Esophagus squamous epithelium (tissue), 5 donors: Measurements from ENCODE around the gene MFN2. TPM values are rescaled to one million over a fixed set of nuclear protein-coding genes. Genes with fewer than 3 reads are reported as not detected.
"Not testable (repeated sequence)": the region's sequence is repeated elsewhere in the genome, so short reads cannot be mapped to it uniquely, and the experiment has no call there.

Experiments
- DNase-seq: peaks from one replicate; lab custom pipeline; 2025; lab: John Stamatoyannopoulos, UW
- H3K27ac ChIP-seq, 4 donors: fragments of 200-600 bp; sonication (generic); one replicate each; pipeline ENCODE4 v1.5.1; 2016 to 2019; ENCODE audit warnings: mild to moderate bottlenecking in 1 of 4
- H3K27me3 ChIP-seq, 4 donors: fragments of 200-600 bp; sonication (generic); 1 replicate in 3 of 4; 2 replicates in 1 of 4; pipeline versions ENCODE4 v1.5.1 to v1.6.0; 2017 to 2021; ENCODE audit warnings: antibody characterized with exemption in 1 of 4
- H3K36me3 ChIP-seq, 3 donors: fragments of 200-600 bp; sonication (generic); one replicate each; pipeline ENCODE4 v1.5.1; 2016 to 2019
- H3K4me1 ChIP-seq, 3 donors: fragments of 200-600 bp; sonication (generic); one replicate each; pipeline ENCODE4 v1.5.1; 2017 to 2019
- H3K4me3 ChIP-seq, 4 donors: fragments of 200-600 bp; sonication (generic); 1 replicate in 3 of 4; 2 replicates in 1 of 4; pipeline ENCODE4 v1.5.1; 2016 to 2019; ENCODE audit warnings: mild to moderate bottlenecking in 2 of 4, moderate library complexity in 1 of 4
- H3K9me3 ChIP-seq, 3 donors: fragments of 200-600 bp; sonication (generic); one replicate each; pipeline ENCODE4 v1.5.1; 2016 to 2019
- POLR2A ChIP-seq, 4 donors: fragments of 450-650 bp; IDR thresholded peaks; one replicate each; pipeline ENCODE4 v1.6.1; 2017; ENCODE audit warnings: antibody characterized with exemption in 4 of 4, mild to moderate bottlenecking in 4 of 4, moderate library complexity in 3 of 4
- WGBS, 2 donors: methylation state at CpG; one replicate each; pipeline ENCODE4 v1.1.5; 2018; 5-methylcytosine and 5-hydroxymethylcytosine counted together
- intact Hi-C: fragments of 100-400 bp; cut with DNase I; formaldehyde crosslinking; loops from one replicate; pipeline ENCODE4 v1.15.0; 2022
- total RNA-seq, 4 donors: library from RNA; depleted of rRNA; stranded (reverse); fragments of >200 nt; gene quantifications; one replicate each; pipeline ENCODE4 v1.1.0, GENCODE V29; 2016
- TF ChIP-seq, protein P1 (sequence below), 6 experiments: fragments of 450-650 bp in 4 of 6; fragments of 200-600 bp in 2 of 6; sonication (generic) in 2 of 6; IDR thresholded peaks; one replicate each; pipeline ENCODE4 v1.5.1; 2016 to 2019; ENCODE audit warnings: antibody characterized with exemption in 6 of 6, mild to moderate bottlenecking in 4 of 6, moderate library complexity in 4 of 6
- donor health status: DM: yes; HTN: yes; CAD: no.

MFN2 gene
- total RNA-seq, 4 donors from 2014 or later = 64.4 to 96.9 (median 78.7) TPM

DNA sequence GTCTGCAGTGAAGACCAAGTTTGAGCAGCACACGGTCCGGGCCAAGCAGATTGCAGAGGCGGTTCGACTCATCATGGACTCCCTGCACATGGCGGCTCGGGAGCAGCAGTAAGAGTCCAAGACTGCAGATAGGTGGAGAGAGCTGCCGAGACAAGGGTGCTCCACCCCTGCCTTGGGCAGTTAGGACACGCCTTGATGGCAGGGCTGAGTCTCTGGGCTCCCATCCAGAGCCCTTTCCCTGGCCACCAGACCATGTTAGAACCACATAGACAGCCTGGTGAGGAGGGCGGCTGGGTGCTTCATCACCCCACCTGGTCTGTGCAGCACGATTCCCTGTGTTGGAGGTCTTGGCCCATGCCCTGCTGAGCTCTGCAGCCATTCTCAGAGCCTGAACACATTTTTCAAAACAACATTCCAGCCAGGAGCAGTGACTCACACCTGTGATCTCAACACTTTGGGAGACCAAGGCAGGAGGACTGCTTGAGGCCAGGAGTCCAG is 21.8 kb downstream of the MFN2 start:
- Histone ChIP-seq H3K9me3 (no peaks in the 10 kb centered on the region), H3K36me3 (peaks cover 53 to 100% (median 96%) of the 10 kb centered on the region in 3 donors), H3K27ac (no peak overlapping the region), H3K4me3 (no peak overlapping the region), H3K4me1 (peaks cover 0 to 6% (median 4%) of the 10 kb centered on the region in 3 donors), H3K27me3 (no peaks in the 10 kb centered on the region)
- WGBS, 2 donors = no CpG with 5 or more reads among the region's 10 CpGs
- DNase-seq = no peak
- intact Hi-C loops = no loop called here
- no peak for TF ChIP-seq POLR2A (IDR thresholded peaks at IDR 0.05)
- TF ChIP-seq, protein P1, sequence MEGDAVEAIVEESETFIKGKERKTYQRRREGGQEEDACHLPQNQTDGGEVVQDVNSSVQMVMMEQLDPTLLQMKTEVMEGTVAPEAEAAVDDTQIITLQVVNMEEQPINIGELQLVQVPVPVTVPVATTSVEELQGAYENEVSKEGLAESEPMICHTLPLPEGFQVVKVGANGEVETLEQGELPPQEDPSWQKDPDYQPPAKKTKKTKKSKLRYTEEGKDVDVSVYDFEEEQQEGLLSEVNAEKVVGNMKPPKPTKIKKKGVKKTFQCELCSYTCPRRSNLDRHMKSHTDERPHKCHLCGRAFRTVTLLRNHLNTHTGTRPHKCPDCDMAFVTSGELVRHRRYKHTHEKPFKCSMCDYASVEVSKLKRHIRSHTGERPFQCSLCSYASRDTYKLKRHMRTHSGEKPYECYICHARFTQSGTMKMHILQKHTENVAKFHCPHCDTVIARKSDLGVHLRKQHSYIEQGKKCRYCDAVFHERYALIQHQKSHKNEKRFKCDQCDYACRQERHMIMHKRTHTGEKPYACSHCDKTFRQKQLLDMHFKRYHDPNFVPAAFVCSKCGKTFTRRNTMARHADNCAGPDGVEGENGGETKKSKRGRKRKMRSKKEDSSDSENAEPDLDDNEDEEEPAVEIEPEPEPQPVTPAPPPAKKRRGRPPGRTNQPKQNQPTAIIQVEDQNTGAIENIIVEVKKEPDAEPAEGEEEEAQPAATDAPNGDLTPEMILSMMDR (IDR thresholded peaks at IDR 0.05) = no peak

- WGBS, 2 donors = 89 to 91% methylated on average over 12 of the region's 12 CpGs
- H3K9me3 ChIP-seq = no peaks in the 10 kb centered on the region
- TF ChIP-seq, protein P1 (IDR thresholded peaks at IDR 0.05) = no peak
- no peak for TF ChIP-seq POLR2A (IDR thresholded peaks at IDR 0.05)
These were observed 23.5 kb downstream of the MFN2 start for GRCh38 chr1:12003762-12004161.

DNA sequence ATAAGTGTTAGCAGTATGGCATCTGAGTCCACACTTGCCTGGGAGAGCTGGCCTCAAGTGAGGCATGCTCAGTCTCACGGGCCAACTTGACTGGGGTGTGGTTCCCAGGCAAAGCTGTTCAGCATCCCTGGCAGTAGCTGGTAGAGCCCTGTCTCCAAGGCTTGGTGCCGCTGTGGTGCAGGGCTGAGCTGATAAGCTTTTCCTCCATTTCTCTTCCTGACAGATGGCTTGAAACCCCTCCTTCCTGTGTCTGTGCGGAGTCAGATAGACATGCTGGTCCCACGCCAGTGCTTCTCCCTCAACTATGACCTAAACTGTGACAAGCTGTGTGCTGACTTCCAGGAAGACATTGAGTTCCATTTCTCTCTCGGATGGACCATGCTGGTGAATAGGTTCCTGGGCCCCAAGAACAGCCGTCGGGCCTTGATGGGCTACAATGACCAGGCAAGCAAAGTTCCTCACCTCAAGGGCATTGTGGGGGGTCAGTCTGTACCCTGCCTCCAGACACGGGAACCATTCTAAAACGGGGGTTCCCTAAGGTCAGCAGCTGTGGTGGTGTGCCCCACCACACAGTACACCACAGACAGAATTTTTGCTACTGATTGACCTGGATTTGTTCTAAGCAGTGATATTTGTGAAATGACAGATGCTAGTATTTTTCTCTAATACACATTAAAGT is 25.4 kb downstream of the MFN2 start:
- no peak for TF ChIP-seq POLR2A (IDR thresholded peaks at IDR 0.05)
- TF ChIP-seq, protein P1 (IDR thresholded peaks at IDR 0.05) = no peak
- Histone ChIP-seq H3K27me3 (no peaks in the 10 kb centered on the region), H3K27ac (no peak overlapping the region), H3K9me3 (no peaks in the 10 kb centered on the region), H3K4me3 (no peak overlapping the region), H3K36me3 (peaks cover 48 to 100% (median 82%) of the 10 kb centered on the region in 3 donors), H3K4me1 (peaks cover 0 to 6% (median 4%) of the 10 kb centered on the region in 3 donors)
- no peak for DNase-seq
- WGBS, 2 donors = 67 to 75% methylated on average over 4 to 5 of the region's 9 CpGs
- intact Hi-C loops = no loop called here

More at GRCh38 chr1:12003762-12004161, 23.5 kb downstream of the MFN2 start:
- Histone ChIP-seq H3K27ac (no peak overlapping the region), H3K27me3 (no peaks in the 10 kb centered on the region), H3K4me3 (no peak overlapping the region), H3K36me3 (peaks cover 56 to 100% (median 85%) of the 10 kb centered on the region in 3 donors), H3K4me1 (peaks cover 0 to 6% (median 4%) of the 10 kb centered on the region in 3 donors)
- intact Hi-C loops = no loop called here
- DNase-seq = no peak

- no peak for DNase-seq
- Histone ChIP-seq H3K4me3 (no peak overlapping the region), H3K27ac (no peak overlapping the region), H3K36me3 (peaks cover 48 to 100% (median 84%) of the 10 kb centered on the region in 3 donors), H3K27me3 (no peaks in the 10 kb centered on the region), H3K4me1 (peaks cover 0 to 6% (median 2%) of the 10 kb centered on the region in 3 donors), H3K9me3 (no peaks in the 10 kb centered on the region)
- TF ChIP-seq, protein P1 (IDR thresholded peaks at IDR 0.05) = no peak
- TF ChIP-seq POLR2A (IDR thresholded peaks at IDR 0.05) = no peak
- intact Hi-C loops = no loop called here
- 86 to 92% methylated on average over 11 to 14 of the region's 17 CpGs for WGBS, 2 donors
These were observed 26.1 kb downstream of the MFN2 start for GRCh38 chr1:12006167-12006921.

DNA sequence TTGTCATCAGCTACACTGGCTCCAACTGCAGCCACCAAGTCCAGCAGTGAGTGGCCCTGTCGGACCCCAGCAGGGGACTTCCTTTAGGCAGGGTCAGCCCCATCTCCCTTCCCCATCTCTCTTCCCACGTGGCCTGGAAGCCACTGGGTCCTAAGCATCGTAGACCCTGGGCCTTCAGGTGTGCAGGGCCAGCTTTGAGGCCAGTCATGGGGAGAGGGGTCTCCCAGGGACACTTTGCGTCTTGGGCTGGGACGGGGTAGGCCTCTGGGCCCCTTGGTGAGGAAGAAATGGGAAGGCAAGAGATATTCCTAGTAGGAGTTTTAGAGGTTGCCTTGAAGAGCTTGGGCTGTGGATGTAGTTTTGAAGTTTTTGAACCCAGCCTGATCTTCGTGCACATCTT is 27.0 kb downstream of the MFN2 start:
- intact Hi-C loops = no loop called here
- H3K36me3 ChIP-seq = peaks cover 52 to 100% (median 84%) of the 10 kb centered on the region in 3 donors
- no peaks in the 10 kb centered on the region for H3K9me3 ChIP-seq
- H3K4me1 ChIP-seq = peaks cover 0 to 6% (median 0%) of the 10 kb centered on the region in 3 donors
- no peak for DNase-seq
- WGBS, 2 donors = 83 to 86% methylated on average over 1 to 4 of the region's 6 CpGs
- H3K4me3 ChIP-seq = no peak overlapping the region
- no peak overlapping the region for H3K27ac ChIP-seq
- H3K27me3 ChIP-seq = no peaks in the 10 kb centered on the region
- TF ChIP-seq POLR2A (IDR thresholded peaks at IDR 0.05) = no peak
- TF ChIP-seq, protein P1 (IDR thresholded peaks at IDR 0.05) = no peak

GRCh38 chr1:12008355-12008754 is 28.1 kb downstream of the MFN2 start:
- peaks cover 51 to 100% (median 78%) of the 10 kb centered on the region in 3 donors for H3K36me3 ChIP-seq
- H3K9me3 ChIP-seq, H3K27me3 ChIP-seq, DNase-seq, intact Hi-C loops, H3K27ac ChIP-seq, H3K4me3 ChIP-seq, H3K4me1 ChIP-seq: not testable (repeated sequence)
- no CpG with 5 or more reads among the region's 33 CpGs for WGBS, 2 donors
